DOHH2 (cell line): ENCODE results near the gene ABHD16B.

Source experiments
- CTCF ChIP-seq: fragments of 200-600 bp; sonication (generic); IDR thresholded peaks from one replicate; pipeline ENCODE4 v1.5.1; 2014; ENCODE audit warnings: antibody characterized with exemption, mild to moderate bottlenecking, low read depth, low read length; ENCODE audit not compliant: poor library complexity, severe bottlenecking
- EZH2phosphoT487 ChIP-seq: fragments of 200-600 bp; sonication (generic); IDR thresholded peaks from 2 replicates; pipeline ENCODE4 v1.6.1; 2017; ENCODE audit warnings: borderline replicate concordance, mild to moderate bottlenecking, antibody characterized with exemption, low read length, moderate library complexity, mixed read lengths

- no peak for TF ChIP-seq CTCF
- no peak for TF ChIP-seq EZH2phosphoT487
Observed at GRCh38 chr20:63825331-63826118, 35.8 kb upstream of the ABHD16B start.
